GM12872 (cell line): Measurements from ENCODE around the gene TMEM121B.

Experiments
- CTCF ChIP-seq: IDR thresholded peaks from 3 replicates; pipeline ENCODE4 v1.5.1; 2011; ENCODE audit warnings: low read depth, mild to moderate bottlenecking, low read length, moderate library complexity; ENCODE audit not compliant: insufficient read depth

Gene TMEM121B

DNA sequence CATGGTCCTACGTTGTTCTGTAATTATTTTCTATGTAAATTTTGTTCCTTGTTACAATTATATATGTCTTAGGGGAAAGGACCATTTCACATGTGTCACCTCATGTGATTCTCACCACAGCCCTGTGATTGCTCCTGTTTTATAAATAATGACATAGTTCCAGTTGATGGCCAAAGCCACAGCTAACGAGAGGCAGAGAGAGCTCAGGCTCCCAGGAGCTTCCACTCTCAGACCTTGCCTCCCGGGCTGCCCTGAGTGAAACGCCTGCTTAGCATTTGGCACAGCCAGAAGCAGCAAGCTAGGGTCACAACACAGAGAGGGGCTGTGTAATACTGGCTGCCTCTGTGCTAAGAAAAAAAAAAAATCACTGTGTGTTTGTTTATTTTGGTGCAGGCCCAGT, 5.9 kb downstream of the TMEM121B start:
- no peak for TF ChIP-seq CTCF

DNA sequence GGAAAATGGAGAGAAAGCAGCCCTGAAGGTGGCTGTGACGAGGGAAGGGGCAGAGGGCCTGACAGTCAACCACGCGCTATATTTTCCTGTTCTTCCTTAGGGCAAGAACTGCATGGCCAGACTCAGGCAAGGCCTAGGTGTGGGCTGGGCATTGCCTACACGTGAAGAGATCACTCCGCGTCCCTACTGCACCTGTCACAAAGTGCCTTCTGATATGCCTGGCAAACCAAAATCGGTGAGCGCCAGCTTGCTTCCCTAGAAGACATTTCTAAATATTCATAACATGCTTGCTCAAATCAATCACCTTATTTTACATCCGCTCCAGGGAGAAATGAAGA, 6.3 kb downstream of the TMEM121B start:
- TF ChIP-seq CTCF = no peak

DNA sequence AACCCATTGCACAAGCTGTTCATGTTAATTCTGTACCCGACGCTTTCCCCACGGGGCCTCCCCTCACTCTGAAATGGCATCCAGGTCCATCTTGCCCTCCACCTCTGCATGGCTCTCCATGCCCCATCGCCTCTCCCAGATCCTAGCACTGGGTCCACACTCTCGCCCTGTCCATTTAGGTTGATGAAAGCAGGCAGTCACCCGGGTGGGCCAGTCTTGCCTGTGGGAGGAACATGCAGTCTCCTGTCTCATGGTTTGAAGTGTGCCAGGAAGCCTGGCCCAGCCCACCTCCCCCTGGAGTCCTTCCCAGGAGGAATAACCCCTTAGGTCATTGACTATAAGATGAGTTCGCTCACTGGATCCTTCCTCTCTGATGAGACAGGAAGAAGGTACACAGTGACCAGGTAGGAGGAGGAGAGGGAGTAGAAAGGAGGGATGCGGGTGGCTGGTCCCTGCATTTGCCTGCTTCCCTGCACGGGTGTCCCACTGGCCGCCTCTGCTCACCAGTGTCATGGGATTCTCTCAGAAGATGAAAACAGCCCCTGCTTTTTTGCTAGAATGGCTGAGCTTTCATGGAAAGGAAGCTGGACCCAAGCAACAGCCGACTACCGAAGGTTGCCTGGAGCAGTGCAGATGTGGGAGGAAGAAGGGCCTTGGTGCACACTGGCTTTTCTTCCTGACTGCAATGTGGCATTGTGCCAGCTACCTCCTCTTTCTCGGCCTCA, 6.8 kb downstream of the TMEM121B start:
- TF ChIP-seq CTCF = no peak

DNA sequence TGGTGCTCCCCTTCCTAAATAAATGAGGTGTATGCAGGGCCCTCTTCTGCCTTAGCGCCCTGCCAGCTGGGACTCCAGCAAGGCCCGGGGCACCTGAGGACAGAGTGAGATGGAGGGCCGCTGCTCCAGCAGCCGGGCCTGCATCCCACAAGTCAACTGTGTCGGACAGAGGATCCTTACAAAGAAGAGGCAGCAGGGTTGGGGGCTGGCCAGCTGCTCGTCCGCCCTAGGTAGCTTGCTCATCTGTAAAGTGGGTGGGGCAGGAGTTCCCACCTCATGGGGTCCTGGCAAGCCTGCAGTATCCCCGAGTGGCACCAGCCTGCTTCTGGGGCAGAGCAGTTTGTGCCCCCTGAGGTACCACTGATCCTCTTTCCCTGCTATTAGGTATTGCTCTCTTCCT, 7.6 kb downstream of the TMEM121B start:
- no peak for TF ChIP-seq CTCF

- TF ChIP-seq CTCF = no peak
Observed at GRCh38 chr22:17112491-17113042, 8.6 kb downstream of the TMEM121B start.

DNA sequence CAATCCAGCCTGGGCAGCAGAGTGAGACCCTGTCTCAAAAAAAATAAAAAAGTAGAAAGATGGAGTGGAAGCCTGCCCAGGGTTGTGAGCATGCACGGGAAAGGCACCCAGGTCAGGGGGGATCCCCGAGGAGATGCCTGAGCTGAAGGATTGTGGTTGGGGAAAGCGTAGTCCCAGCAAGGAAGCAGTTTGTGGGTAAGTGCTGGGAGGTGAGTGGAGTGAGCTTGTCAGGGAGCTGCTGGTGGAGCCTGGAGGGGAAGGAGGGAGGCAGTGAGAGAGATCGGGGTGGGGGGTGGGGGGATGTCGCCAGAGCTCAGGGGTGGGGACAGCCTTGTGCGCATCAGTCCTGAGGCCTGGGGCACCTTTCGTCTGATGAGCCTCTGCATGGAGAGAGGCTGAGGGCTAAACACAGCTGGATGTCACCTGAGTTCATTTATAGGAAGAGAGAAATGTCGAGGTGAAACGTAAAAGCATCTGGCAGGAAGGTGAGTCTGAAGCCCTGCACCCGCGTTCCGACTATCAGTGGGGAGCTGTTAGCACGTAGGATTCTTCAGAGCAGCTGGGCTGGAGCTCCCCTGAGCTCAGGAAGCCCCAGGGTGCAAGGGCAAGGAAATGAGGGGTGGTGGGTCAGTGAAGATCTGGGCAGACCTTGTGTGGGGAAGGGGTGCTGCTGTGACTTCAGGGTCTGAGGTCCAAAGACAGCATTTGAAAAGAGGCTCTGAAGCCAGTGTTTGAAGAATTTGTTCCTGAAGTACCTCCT, 10.2 kb downstream of the TMEM121B start:
- no peak for TF ChIP-seq CTCF

DNA sequence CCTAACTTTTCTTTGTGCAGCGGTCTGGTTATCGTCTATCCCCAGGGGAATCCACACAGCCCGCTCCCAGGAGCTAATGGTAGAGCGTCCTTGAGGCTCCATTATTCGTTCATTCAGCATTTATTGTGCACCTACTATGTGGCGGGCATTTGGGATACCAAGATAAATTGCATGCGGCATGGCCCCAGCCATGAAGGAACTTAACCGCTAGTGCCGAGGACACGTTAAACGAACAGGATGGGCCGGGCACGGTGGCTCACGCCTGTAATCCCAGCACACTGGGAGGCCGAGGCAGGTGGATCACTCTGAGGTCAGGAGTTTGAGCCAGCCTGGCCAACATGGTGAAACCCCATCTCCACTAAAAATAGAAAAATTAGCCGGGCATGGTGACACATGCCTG, 11.2 kb downstream of the TMEM121B start:
- TF ChIP-seq CTCF = no peak
